Measurements from ENCODE around the gene SDF4. TPM values are rescaled to one million over a fixed set of nuclear protein-coding genes. Genes with fewer than 3 reads are reported as not detected.

The SDF4 gene
- total and polyA plus RNA-seq, 2 experiments from 2014 or later, result 45.0 to 62.6 TPM

DNA sequence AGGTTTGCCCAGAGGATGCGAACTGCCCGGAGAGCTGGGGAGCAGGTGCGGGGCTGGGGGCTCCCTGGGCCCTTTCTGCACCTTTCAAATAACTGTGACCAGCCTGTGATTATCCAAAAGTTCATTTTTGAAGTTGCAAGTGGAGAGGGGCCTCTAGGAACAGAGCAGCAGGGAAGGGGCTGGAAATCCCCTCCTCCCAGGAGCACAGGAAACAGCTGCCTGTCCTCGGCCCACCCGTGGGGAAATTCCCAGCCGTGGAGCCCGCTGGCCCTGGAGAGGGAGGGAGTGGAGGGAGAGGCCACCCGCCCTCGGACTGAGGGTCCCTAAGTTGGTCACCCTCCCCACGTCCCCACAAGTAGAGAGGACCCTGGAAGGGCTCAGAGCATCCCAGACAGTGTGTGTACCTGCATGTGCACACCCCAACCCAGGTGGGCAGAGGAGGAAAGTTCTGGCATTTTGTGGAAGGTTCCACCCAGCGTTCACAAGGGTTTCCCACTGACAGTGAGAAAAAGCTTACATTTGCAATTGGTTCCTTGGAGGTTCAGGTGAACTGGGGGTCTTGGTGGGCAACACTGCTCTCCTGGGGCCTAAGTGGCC lies 16.6 kb downstream of the SDF4 start:
- Mint-ChIP-seq H3K27ac (no peak overlapping the region), H3K9me3 (no peaks in the 10 kb centered on the region), H3K36me3 (ENCODE audit: low read depth) (peaks cover 12% of the 10 kb centered on the region; the same call in 2 of the 3 replicates), H3K27me3 (ENCODE audit: insufficient read depth, low read depth, poor library complexity) (peaks cover 10% of the 10 kb centered on the region), H3K4me1 (no peaks in the 10 kb centered on the region), H3K4me3 (no peak overlapping the region)
- H3F3A ChIP-seq (replicated peaks; ENCODE audit: low read depth), result no peaks in the 10 kb centered on the region
- ATAC-seq (no peak), DNase-seq (ENCODE audit: low spot score) (no peak)
- no peaks in the 10 kb centered on the region; the same call in 1 of the 2 replicates for H4K20me1 ChIP-seq (replicated peaks; ENCODE audit: insufficient read depth)
- TF ChIP-seq NANOG (IDR thresholded peaks at IDR 0.05; ENCODE audit: borderline replicate concordance) (no peak), CREB1 (CRISPR knock-in tag; IDR thresholded peaks at IDR 0.05; ENCODE audit: low read depth) (no peak), EZH2 (IDR thresholded peaks at IDR 0.05; ENCODE audit: low read depth, unreplicated experiment) (no peak), EZH2phosphoT487 (IDR thresholded peaks at IDR 0.05; ENCODE audit: unreplicated experiment) (no peak), STAT1 (IDR thresholded peaks at IDR 0.05; ENCODE audit: unreplicated experiment) (no peak), ZNF114 (CRISPR knock-in tag; IDR thresholded peaks at IDR 0.05) (no peak), POLR2AphosphoS5 (IDR thresholded peaks at IDR 0.05; ENCODE audit: low read depth) (no peak), ZNF331 (CRISPR knock-in tag; IDR thresholded peaks at IDR 0.05; ENCODE audit: low read depth) (no peak), JUNB (IDR thresholded peaks at IDR 0.05; ENCODE audit: unreplicated experiment) (no peak)
- TF ChIP-seq, protein P1, sequence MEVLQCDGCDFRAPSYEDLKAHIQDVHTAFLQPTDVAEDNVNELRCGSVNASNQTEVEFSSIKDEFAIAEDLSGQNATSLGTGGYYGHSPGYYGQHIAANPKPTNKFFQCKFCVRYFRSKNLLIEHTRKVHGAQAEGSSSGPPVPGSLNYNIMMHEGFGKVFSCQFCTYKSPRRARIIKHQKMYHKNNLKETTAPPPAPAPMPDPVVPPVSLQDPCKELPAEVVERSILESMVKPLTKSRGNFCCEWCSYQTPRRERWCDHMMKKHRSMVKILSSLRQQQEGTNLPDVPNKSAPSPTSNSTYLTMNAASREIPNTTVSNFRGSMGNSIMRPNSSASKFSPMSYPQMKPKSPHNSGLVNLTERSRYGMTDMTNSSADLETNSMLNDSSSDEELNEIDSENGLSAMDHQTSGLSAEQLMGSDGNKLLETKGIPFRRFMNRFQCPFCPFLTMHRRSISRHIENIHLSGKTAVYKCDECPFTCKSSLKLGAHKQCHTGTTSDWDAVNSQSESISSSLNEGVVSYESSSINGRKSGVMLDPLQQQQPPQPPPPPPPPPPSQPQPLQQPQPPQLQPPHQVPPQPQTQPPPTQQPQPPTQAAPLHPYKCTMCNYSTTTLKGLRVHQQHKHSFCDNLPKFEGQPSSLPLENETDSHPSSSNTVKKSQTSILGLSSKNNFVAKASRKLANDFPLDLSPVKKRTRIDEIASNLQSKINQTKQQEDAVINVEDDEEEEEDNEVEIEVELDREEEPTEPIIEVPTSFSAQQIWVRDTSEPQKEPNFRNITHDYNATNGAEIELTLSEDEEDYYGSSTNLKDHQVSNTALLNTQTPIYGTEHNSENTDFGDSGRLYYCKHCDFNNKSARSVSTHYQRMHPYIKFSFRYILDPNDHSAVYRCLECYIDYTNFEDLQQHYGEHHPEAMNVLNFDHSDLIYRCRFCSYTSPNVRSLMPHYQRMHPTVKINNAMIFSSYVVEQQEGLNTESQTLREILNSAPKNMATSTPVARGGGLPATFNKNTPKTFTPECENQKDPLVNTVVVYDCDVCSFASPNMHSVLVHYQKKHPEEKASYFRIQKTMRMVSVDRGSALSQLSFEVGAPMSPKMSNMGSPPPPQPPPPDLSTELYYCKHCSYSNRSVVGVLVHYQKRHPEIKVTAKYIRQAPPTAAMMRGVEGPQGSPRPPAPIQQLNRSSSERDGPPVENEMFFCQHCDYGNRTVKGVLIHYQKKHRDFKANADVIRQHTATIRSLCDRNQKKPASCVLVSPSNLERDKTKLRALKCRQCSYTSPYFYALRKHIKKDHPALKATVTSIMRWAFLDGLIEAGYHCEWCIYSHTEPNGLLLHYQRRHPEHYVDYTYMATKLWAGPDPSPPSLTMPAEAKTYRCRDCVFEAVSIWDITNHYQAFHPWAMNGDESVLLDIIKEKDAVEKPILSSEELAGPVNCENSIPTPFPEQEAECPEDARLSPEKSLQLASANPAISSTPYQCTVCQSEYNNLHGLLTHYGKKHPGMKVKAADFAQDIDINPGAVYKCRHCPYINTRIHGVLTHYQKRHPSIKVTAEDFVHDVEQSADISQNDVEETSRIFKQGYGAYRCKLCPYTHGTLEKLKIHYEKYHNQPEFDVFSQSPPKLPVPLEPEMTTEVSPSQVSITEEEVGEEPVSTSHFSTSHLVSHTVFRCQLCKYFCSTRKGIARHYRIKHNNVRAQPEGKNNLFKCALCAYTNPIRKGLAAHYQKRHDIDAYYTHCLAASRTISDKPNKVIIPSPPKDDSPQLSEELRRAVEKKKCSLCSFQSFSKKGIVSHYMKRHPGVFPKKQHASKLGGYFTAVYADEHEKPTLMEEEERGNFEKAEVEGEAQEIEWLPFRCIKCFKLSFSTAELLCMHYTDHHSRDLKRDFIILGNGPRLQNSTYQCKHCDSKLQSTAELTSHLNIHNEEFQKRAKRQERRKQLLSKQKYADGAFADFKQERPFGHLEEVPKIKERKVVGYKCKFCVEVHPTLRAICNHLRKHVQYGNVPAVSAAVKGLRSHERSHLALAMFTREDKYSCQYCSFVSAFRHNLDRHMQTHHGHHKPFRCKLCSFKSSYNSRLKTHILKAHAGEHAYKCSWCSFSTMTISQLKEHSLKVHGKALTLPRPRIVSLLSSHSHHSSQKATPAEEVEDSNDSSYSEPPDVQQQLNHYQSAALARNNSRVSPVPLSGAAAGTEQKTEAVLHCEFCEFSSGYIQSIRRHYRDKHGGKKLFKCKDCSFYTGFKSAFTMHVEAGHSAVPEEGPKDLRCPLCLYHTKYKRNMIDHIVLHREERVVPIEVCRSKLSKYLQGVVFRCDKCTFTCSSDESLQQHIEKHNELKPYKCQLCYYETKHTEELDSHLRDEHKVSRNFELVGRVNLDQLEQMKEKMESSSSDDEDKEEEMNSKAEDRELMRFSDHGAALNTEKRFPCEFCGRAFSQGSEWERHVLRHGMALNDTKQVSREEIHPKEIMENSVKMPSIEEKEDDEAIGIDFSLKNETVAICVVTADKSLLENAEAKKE (CRISPR knock-in tag; IDR thresholded peaks at IDR 0.05), result no peak
- TF ChIP-seq, protein P2, sequence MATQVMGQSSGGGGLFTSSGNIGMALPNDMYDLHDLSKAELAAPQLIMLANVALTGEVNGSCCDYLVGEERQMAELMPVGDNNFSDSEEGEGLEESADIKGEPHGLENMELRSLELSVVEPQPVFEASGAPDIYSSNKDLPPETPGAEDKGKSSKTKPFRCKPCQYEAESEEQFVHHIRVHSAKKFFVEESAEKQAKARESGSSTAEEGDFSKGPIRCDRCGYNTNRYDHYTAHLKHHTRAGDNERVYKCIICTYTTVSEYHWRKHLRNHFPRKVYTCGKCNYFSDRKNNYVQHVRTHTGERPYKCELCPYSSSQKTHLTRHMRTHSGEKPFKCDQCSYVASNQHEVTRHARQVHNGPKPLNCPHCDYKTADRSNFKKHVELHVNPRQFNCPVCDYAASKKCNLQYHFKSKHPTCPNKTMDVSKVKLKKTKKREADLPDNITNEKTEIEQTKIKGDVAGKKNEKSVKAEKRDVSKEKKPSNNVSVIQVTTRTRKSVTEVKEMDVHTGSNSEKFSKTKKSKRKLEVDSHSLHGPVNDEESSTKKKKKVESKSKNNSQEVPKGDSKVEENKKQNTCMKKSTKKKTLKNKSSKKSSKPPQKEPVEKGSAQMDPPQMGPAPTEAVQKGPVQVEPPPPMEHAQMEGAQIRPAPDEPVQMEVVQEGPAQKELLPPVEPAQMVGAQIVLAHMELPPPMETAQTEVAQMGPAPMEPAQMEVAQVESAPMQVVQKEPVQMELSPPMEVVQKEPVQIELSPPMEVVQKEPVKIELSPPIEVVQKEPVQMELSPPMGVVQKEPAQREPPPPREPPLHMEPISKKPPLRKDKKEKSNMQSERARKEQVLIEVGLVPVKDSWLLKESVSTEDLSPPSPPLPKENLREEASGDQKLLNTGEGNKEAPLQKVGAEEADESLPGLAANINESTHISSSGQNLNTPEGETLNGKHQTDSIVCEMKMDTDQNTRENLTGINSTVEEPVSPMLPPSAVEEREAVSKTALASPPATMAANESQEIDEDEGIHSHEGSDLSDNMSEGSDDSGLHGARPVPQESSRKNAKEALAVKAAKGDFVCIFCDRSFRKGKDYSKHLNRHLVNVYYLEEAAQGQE (IDR thresholded peaks at IDR 0.05; ENCODE audit: unreplicated experiment), result no peak
- TF ChIP-seq, protein P3, sequence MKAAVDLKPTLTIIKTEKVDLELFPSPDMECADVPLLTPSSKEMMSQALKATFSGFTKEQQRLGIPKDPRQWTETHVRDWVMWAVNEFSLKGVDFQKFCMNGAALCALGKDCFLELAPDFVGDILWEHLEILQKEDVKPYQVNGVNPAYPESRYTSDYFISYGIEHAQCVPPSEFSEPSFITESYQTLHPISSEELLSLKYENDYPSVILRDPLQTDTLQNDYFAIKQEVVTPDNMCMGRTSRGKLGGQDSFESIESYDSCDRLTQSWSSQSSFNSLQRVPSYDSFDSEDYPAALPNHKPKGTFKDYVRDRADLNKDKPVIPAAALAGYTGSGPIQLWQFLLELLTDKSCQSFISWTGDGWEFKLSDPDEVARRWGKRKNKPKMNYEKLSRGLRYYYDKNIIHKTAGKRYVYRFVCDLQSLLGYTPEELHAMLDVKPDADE (IDR thresholded peaks at IDR 0.05), result no peak
- TF ChIP-seq, protein P4, sequence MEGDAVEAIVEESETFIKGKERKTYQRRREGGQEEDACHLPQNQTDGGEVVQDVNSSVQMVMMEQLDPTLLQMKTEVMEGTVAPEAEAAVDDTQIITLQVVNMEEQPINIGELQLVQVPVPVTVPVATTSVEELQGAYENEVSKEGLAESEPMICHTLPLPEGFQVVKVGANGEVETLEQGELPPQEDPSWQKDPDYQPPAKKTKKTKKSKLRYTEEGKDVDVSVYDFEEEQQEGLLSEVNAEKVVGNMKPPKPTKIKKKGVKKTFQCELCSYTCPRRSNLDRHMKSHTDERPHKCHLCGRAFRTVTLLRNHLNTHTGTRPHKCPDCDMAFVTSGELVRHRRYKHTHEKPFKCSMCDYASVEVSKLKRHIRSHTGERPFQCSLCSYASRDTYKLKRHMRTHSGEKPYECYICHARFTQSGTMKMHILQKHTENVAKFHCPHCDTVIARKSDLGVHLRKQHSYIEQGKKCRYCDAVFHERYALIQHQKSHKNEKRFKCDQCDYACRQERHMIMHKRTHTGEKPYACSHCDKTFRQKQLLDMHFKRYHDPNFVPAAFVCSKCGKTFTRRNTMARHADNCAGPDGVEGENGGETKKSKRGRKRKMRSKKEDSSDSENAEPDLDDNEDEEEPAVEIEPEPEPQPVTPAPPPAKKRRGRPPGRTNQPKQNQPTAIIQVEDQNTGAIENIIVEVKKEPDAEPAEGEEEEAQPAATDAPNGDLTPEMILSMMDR (conservative IDR thresholded peaks at IDR 0.05; ENCODE audit: low read depth in 2 of 2), result no peak
- H3K27me3 ChIP-seq (ENCODE audit: insufficient read depth), result no peaks in the 10 kb centered on the region
- peaks cover 4% of the 10 kb centered on the region; the same call in 1 of the 2 replicates for H3K36me3 ChIP-seq (ENCODE audit: insufficient read depth)
- H3K4me1 ChIP-seq (ENCODE audit: insufficient read depth), result no peaks in the 10 kb centered on the region
- no peak overlapping the region for H2AFZ ChIP-seq
- no peaks in the 10 kb centered on the region for H3K79me2 ChIP-seq (replicated peaks; ENCODE audit: insufficient read depth)
- no peaks in the 10 kb centered on the region for H3K9me2 ChIP-seq (ENCODE audit: insufficient read depth)
- no peak overlapping the region for H3K4me3 ChIP-seq
- no peak overlapping the region for H3K27ac ChIP-seq (ENCODE audit: low read depth)
- no peak overlapping the region for H3K4me2 ChIP-seq
